KMS-11 (cell line): Measurements from ENCODE around the gene TLCD3B.

Experiments
- H2AFZ ChIP-seq: fragments of 200-600 bp; sonication (generic); 2 replicates; pipeline ENCODE4 v1.6.1; 2016; ENCODE audit warnings: antibody characterized with exemption, mixed run types, low read depth
- H3K27ac ChIP-seq: fragments of 200-600 bp; sonication (generic); 2 replicates; pipeline ENCODE4 v1.6.1; 2016; ENCODE audit warnings: mild to moderate bottlenecking, mixed run types
- H3K27me3 ChIP-seq: fragments of 200-600 bp; sonication (generic); 2 replicates; pipeline ENCODE4 v1.6.1; 2017; ENCODE audit warnings: mild to moderate bottlenecking, low read depth, mixed run types, moderate library complexity; ENCODE audit not compliant: insufficient read depth
- H3K36me3 ChIP-seq: fragments of 200-600 bp; sonication (generic); 2 replicates; pipeline ENCODE4 v1.6.1; 2017; ENCODE audit warnings: mild to moderate bottlenecking, mixed run types; ENCODE audit not compliant: insufficient read depth
- H3K4me1 ChIP-seq: fragments of 200-600 bp; sonication (generic); 2 replicates; pipeline ENCODE4 v1.6.1; 2016; ENCODE audit warnings: mild to moderate bottlenecking, low read depth, mixed run types; ENCODE audit not compliant: poor library complexity, severe bottlenecking
- H3K4me2 ChIP-seq: fragments of 200-600 bp; sonication (generic); 2 replicates; pipeline ENCODE4 v1.7.0; 2016; ENCODE audit warnings: mild to moderate bottlenecking, mixed run types
- H3K4me3 ChIP-seq: fragments of 200-600 bp; sonication (generic); IDR thresholded peaks from 2 replicates; pipeline ENCODE4 v1.6.1; 2017; ENCODE audit warnings: low read depth, low read length, mixed read lengths; ENCODE audit not compliant: insufficient read depth
- H3K79me2 ChIP-seq: fragments of 200-600 bp; sonication (generic); 2 replicates; pipeline ENCODE4 v1.6.1; 2016; ENCODE audit warnings: low read depth, mixed run types; ENCODE audit not compliant: insufficient read depth
- H3K9ac ChIP-seq: fragments of 200-600 bp; sonication (generic); 2 replicates; pipeline ENCODE4 v1.6.1; 2016; ENCODE audit warnings: mild to moderate bottlenecking, mixed run types
- H4K20me1 ChIP-seq: fragments of 200-600 bp; sonication (generic); 2 replicates; pipeline ENCODE4 v1.6.1; 2016; ENCODE audit warnings: mild to moderate bottlenecking, mixed run types; ENCODE audit not compliant: insufficient read depth
- TF ChIP-seq, protein P1 (sequence below): fragments of 200-600 bp; sonication (generic); conservative IDR thresholded peaks from 2 replicates; pipeline ENCODE4 v1.6.1; 2017; ENCODE audit warnings: low read depth, mild to moderate bottlenecking, antibody characterized with exemption, low read length, moderate library complexity, mixed read lengths

The TLCD3B gene

DNA sequence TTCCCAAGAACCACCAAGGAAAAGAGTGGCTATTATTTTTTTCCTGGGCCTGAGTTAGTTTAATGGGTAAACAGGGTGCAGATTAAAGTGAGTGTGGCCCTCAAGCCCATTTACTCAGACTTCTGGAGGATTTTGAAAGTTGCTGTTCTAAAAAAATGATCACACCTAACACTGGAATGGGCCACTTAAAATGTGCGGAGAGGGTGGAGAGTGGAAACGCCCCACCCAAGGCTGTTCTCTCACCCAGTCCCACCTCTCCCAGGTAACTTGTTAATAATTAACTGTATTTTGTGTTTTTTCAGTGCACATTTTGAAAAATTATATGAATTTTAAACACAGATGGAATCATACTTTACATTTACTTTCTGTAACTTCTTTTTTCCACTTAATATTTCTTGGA lies 41.0 kb downstream of the TLCD3B start:
- Histone ChIP-seq H3K27me3 (no peaks in the 10 kb centered on the region), H3K9ac (no peak overlapping the region), H3K4me1 (peaks cover 9% of the 10 kb centered on the region), H4K20me1 (no peaks in the 10 kb centered on the region), H3K36me3 (no peaks in the 10 kb centered on the region), H3K4me2 (no peak overlapping the region), H2AFZ (no peak overlapping the region), H3K4me3 (no peak overlapping the region), H3K79me2 (no peaks in the 10 kb centered on the region), H3K27ac (no peak overlapping the region)
- TF ChIP-seq, protein P1, sequence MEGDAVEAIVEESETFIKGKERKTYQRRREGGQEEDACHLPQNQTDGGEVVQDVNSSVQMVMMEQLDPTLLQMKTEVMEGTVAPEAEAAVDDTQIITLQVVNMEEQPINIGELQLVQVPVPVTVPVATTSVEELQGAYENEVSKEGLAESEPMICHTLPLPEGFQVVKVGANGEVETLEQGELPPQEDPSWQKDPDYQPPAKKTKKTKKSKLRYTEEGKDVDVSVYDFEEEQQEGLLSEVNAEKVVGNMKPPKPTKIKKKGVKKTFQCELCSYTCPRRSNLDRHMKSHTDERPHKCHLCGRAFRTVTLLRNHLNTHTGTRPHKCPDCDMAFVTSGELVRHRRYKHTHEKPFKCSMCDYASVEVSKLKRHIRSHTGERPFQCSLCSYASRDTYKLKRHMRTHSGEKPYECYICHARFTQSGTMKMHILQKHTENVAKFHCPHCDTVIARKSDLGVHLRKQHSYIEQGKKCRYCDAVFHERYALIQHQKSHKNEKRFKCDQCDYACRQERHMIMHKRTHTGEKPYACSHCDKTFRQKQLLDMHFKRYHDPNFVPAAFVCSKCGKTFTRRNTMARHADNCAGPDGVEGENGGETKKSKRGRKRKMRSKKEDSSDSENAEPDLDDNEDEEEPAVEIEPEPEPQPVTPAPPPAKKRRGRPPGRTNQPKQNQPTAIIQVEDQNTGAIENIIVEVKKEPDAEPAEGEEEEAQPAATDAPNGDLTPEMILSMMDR, result no peak

DNA sequence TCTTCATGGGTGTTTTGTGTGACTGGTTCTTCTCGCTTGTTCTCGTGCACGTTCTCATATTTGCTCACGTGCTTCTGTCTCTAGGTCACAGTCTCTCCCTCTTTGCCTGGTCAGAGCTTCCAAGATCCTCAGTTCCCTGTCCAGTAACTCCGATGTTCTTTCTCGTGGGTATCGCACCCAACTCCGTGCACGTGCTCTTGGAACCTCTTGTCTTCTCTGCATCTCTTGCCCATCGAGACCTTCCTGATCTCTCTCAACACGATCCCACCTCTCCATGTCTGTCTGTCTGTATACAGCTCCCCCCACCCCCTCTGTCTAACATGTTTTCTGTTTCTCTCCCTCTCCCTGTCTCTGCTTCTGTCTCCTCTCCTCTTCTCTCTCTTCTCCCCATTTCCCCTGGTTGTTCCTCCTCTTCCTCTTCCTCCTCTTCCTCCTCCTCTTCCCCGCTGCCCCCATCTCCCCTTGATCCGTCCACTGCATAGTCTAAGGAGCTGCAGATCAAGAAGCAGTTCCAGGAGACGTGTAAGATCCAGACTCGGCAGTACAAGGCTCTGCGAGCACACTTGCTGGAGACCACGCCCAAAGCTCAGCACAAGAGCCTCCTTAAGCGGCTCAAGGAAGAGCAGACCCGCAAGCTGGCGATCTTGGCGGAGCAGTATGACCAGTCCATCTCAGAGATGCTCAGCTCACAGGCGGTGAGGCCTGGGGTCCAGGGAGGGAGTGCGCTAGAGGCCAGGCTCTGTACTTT lies 41.8 kb downstream of the TLCD3B start:
- TF ChIP-seq, protein P1, result no peak
- Histone ChIP-seq H3K4me3 (no peak overlapping the region), H3K79me2 (no peaks in the 10 kb centered on the region), H3K36me3 (no peaks in the 10 kb centered on the region), H3K4me2 (no peak overlapping the region), H3K27ac (no peak overlapping the region), H3K9ac (no peak overlapping the region), H3K4me1 (peaks cover 3% of the 10 kb centered on the region), H2AFZ (no peak overlapping the region), H3K27me3 (no peaks in the 10 kb centered on the region), H4K20me1 (no peaks in the 10 kb centered on the region)

DNA sequence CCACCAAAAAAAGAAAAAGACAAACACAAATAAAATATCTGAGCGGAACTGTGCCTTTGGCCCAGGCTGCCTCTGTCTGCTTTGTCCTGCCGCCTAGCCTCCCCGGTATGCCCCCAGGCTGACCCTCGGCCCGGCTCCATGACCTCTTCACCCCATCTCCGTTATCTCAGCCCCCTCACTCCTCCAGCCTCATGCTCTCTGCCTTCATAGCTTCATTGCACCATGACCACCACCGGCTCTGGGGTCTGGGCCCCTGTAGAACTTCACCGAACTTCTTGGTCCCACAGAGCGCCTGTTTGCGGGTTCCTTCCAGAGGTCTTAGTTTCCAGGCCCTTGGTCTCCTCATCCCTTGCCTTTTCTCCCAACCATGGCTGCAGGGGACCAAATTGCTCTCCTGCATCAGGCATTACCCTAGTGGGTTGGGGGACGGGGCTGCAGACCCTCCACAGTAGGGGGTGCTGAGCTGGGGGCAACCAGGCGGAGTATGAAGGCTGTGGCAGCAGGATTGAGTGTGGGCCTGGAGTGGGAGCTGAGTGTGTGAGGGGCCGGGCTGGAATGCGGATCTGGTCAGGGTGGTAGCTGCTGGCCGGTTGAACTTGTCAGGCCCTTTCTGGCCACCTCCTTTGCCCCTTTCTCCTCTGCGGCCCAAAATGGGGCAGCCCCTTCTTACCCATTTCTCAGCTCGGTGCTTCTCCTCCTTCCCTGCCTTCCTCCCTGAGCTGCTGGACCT lies 42.6 kb downstream of the TLCD3B start:
- no peaks in the 10 kb centered on the region for H3K36me3 ChIP-seq
- H3K27me3 ChIP-seq, result no peaks in the 10 kb centered on the region
- no peak overlapping the region for H3K4me2 ChIP-seq
- H3K4me3 ChIP-seq, result no peak overlapping the region
- no peak overlapping the region for H2AFZ ChIP-seq
- no peaks in the 10 kb centered on the region for H4K20me1 ChIP-seq
- TF ChIP-seq, protein P1, result no peak
- H3K4me1 ChIP-seq, result no peaks in the 10 kb centered on the region
- no peak overlapping the region for H3K9ac ChIP-seq
- no peaks in the 10 kb centered on the region for H3K79me2 ChIP-seq
- H3K27ac ChIP-seq, result no peak overlapping the region

DNA sequence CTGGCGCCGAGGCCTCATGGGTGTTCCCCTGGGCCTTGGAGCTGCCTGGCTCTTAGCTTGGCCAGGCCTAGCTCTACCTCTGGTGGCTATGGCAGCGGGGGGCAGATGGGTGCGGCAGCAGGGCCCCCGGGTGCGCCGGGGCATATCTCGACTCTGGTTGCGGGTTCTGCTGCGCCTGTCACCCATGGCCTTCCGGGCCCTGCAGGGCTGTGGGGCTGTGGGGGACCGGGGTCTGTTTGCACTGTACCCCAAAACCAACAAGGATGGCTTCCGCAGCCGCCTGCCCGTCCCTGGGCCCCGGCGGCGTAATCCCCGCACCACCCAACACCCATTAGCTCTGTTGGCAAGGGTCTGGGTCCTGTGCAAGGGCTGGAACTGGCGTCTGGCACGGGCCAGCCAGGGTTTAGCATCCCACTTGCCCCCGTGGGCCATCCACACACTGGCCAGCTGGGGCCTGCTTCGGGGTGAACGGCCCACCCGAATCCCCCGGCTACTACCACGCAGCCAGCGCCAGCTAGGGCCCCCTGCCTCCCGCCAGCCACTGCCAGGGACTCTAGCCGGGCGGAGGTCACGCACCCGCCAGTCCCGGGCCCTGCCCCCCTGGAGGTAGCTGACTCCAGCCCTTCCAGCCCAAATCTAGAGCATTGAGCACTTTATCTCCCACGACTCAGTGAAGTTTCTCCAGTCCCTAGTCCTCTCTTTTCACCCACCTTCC lies 43.5 kb downstream of the TLCD3B start:
- Histone ChIP-seq H3K9ac (no peak overlapping the region), H3K27ac (no peak overlapping the region), H4K20me1 (no peaks in the 10 kb centered on the region), H3K36me3 (no peaks in the 10 kb centered on the region), H3K27me3 (no peaks in the 10 kb centered on the region), H3K4me1 (no peaks in the 10 kb centered on the region), H3K4me3 (no peak overlapping the region), H3K79me2 (no peaks in the 10 kb centered on the region), H2AFZ (no peak overlapping the region), H3K4me2 (no peak overlapping the region)
- TF ChIP-seq, protein P1, result no peak
